Measurements from ENCODE around the gene SCYGR7.

- TF ChIP-seq CTCF (IDR thresholded peaks at IDR 0.05): no peak
- TF ChIP-seq EZH2 (IDR thresholded peaks at IDR 0.05; ENCODE audit: borderline replicate concordance, insufficient read depth, low read depth, low read length, poor library complexity, severe bottlenecking): no peak
Measured at GRCh38 chr2:227710986-227711385, 17.1 kb upstream of the SCYGR7 start.

All from B cell (primary cell).